Tibial nerve (tissue), 4 donors: ENCODE data around the gene UBE2I. TPM values are rescaled to one million over a fixed set of nuclear protein-coding genes. Genes with fewer than 3 reads are reported as not detected.

Experiments used
- DNase-seq, 2 donors: peaks; one replicate each; pipeline ENCODE4 v3.0.0-alpha.2; 2019; ENCODE audit warnings: low spot score in 2 of 2
- H3K27ac ChIP-seq, 4 donors: fragments of 200-600 bp; sonication (generic) in 3 of 4; one replicate each; pipeline ENCODE4 v1.5.1; 2017 to 2019; ENCODE audit warnings: mild to moderate bottlenecking in 1 of 4
- H3K27me3 ChIP-seq, 2 donors: fragments of 200-600 bp; sonication (generic) in 1 of 2; one replicate each; pipeline versions ENCODE4 v1.5.1 to v1.6.0; 2017 to 2019
- H3K36me3 ChIP-seq, 3 donors: fragments of 200-600 bp; sonication (generic); one replicate each; pipeline ENCODE4 v1.5.1; 2018 to 2019
- H3K4me1 ChIP-seq, 4 donors: fragments of 200-600 bp; sonication (generic) in 3 of 4; one replicate each; pipeline ENCODE4 v1.5.1; 2017 to 2019
- H3K4me3 ChIP-seq, 4 donors: fragments of 200-600 bp; sonication (generic) in 3 of 4; one replicate each; pipeline ENCODE4 v1.5.1; 2017 to 2019; ENCODE audit warnings: mild to moderate bottlenecking in 1 of 4, moderate library complexity in 1 of 4
- H3K9me3 ChIP-seq, 4 donors: fragments of 200-600 bp; sonication (generic) in 3 of 4; one replicate each; pipeline ENCODE4 v1.5.1; 2017 to 2019
- CTCF ChIP-seq, 5 experiments: fragments of 200-600 bp in 3 of 5; fragments of 450-650 bp in 2 of 5; sonication (generic) in 3 of 5; IDR thresholded peaks; one replicate each; pipeline ENCODE4 v1.5.1; 2016 to 2019; ENCODE audit warnings: antibody characterized with exemption in 5 of 5, mild to moderate bottlenecking in 3 of 5, moderate library complexity in 2 of 5
- EP300 ChIP-seq, 2 donors: sonication (generic); formaldehyde crosslinking; IDR thresholded peaks; one replicate each; pipeline ENCODE4 v1.6.1; 2017; ENCODE audit warnings: antibody characterized with exemption in 2 of 2, mild to moderate bottlenecking in 1 of 2
- POLR2A ChIP-seq, 2 donors: fragments of 450-650 bp; IDR thresholded peaks; one replicate each; pipeline ENCODE4 v1.6.1; 2017; ENCODE audit warnings: antibody characterized with exemption in 2 of 2, mild to moderate bottlenecking in 2 of 2, moderate library complexity in 2 of 2
- WGBS, 2 donors: methylation state at CpG; one replicate each; pipeline ENCODE4 v1.1.5; 2018; 5-methylcytosine and 5-hydroxymethylcytosine counted together
- total RNA-seq, 4 donors: library from RNA; depleted of rRNA; stranded (reverse); fragments of >200 nt; gene quantifications; one replicate each; pipeline ENCODE4 v1.1.0, GENCODE V29; 2016

Gene UBE2I
- total RNA-seq, 4 donors from 2014 or later, result 87.3 to 161 (median 111) TPM

- no peak overlapping the region for H3K4me3 ChIP-seq
- no peaks in the 10 kb centered on the region for H3K27me3 ChIP-seq
- peaks cover 0 to 78% (median 0%) of the 10 kb centered on the region in 3 donors for H3K36me3 ChIP-seq
- H3K4me1 ChIP-seq, result peaks cover 0 to 2% (median 0%) of the 10 kb centered on the region in 4 donors
- no peaks in the 10 kb centered on the region for H3K9me3 ChIP-seq
- TF ChIP-seq POLR2A (IDR thresholded peaks at IDR 0.05), result no peak
- TF ChIP-seq EP300 (IDR thresholded peaks at IDR 0.05), result no peak
- TF ChIP-seq CTCF (IDR thresholded peaks at IDR 0.05), result no peak
- DNase-seq, result no peak
- WGBS, 2 donors, result 83 to 85% methylated on average over 5 to 12 of the region's 21 CpGs
- H3K27ac ChIP-seq, result no peak overlapping the region
Observed at GRCh38 chr16:1372292-1372950, 63.0 kb downstream of the UBE2I start.

- TF ChIP-seq CTCF (IDR thresholded peaks at IDR 0.05), result no peak
- TF ChIP-seq EP300 (IDR thresholded peaks at IDR 0.05), result no peak
- no peak for TF ChIP-seq POLR2A (IDR thresholded peaks at IDR 0.05)
- no peak overlapping the region for H3K27ac ChIP-seq
- DNase-seq, result no peak
- no peaks in the 10 kb centered on the region for H3K27me3 ChIP-seq
- 91 to 92% methylated on average over 21 to 28 of the region's 46 CpGs for WGBS, 2 donors
- H3K36me3 ChIP-seq, result peaks cover 0 to 73% (median 0%) of the 10 kb centered on the region in 3 donors
- no peak overlapping the region for H3K4me3 ChIP-seq
- H3K9me3 ChIP-seq, result no peaks in the 10 kb centered on the region
- H3K4me1 ChIP-seq, result peaks cover 0 to 23% (median 10%) of the 10 kb centered on the region in 4 donors
Observed at GRCh38 chr16:1374418-1375297, 65.2 kb downstream of the UBE2I start.

- Histone ChIP-seq H3K4me3 (no peak overlapping the region), H3K4me1 (peaks cover 0 to 28% (median 10%) of the 10 kb centered on the region in 4 donors), H3K27ac (no peak overlapping the region), H3K36me3 (peaks cover 0 to 67% (median 0%) of the 10 kb centered on the region in 3 donors), H3K27me3 (no peaks in the 10 kb centered on the region), H3K9me3 (no peaks in the 10 kb centered on the region)
- WGBS, 2 donors, result 93 to 97% methylated on average over 10 to 15 of the region's 24 CpGs
- no peak for TF ChIP-seq POLR2A (IDR thresholded peaks at IDR 0.05)
- TF ChIP-seq CTCF (IDR thresholded peaks at IDR 0.05), result no peak
- TF ChIP-seq EP300 (IDR thresholded peaks at IDR 0.05), result no peak
- DNase-seq, result no peak
Observed at GRCh38 chr16:1375298-1375640, 65.8 kb downstream of the UBE2I start.

- H3K36me3 ChIP-seq, result peaks cover 0 to 64% (median 0%) of the 10 kb centered on the region in 3 donors
- TF ChIP-seq EP300 (IDR thresholded peaks at IDR 0.05) (no peak), CTCF (IDR thresholded peaks at IDR 0.05) (no peak), POLR2A (IDR thresholded peaks at IDR 0.05) (no peak)
- peaks cover 0 to 28% (median 10%) of the 10 kb centered on the region in 4 donors for H3K4me1 ChIP-seq
- no peak overlapping the region for H3K27ac ChIP-seq
- 87 to 92% methylated on average over 14 to 16 of the region's 19 CpGs for WGBS, 2 donors
- no peaks in the 10 kb centered on the region for H3K27me3 ChIP-seq
- DNase-seq, result no peak
- H3K4me3 ChIP-seq, result no peak overlapping the region
- H3K9me3 ChIP-seq, result no peaks in the 10 kb centered on the region
Observed at GRCh38 chr16:1375741-1376410, 66.4 kb downstream of the UBE2I start.

Other genes with a start within 250 kb of the UBE2I start
- gene SSTR5, start 236.9 kb upstream of the UBE2I start, total RNA-seq, result not detected
- gene C1QTNF8, start 213.4 kb upstream of the UBE2I start, total RNA-seq, result not detected
- 10 to 100 TPM in 2 of 4 donors, 1 to 10 TPM in 2; 3.8 to 12.0 (median 9.0) TPM for gene CACNA1H, start 156.5 kb upstream of the UBE2I start, total RNA-seq
- gene TPSG1, start 84.4 kb upstream of the UBE2I start, total RNA-seq, result 1 to 10 TPM in 1 of 4 donors, not detected in 3; 2.5 TPM
- 10 to 100 TPM; 14.7 to 59.0 (median 29.1) TPM for gene TPSB2, start 79.5 kb upstream of the UBE2I start, total RNA-seq
- 10 to 100 TPM; 13.8 to 67.7 (median 28.5) TPM for gene TPSAB1, start 68.9 kb upstream of the UBE2I start, total RNA-seq
- gene TPSD1, start 53.6 kb upstream of the UBE2I start, total RNA-seq, result 10 to 100 TPM in 1 of 4 donors, 1 to 10 TPM in 2, not detected in 1; 2.7 to 14.0 (median 6.3) TPM
- 1 to 10 TPM in 3 of 4 donors, under 1 TPM in 1; 0.66 to 2.7 (median 2.3) TPM for gene BAIAP3, start 24.0 kb downstream of the UBE2I start, total RNA-seq
- gene TSR3, start 42.2 kb downstream of the UBE2I start, total RNA-seq, result 100 to 1,000 TPM in 3 of 4 donors, 10 to 100 TPM in 1; 72.2 to 122 (median 108) TPM
- 100 to 1,000 TPM in 1 of 4 donors, 10 to 100 TPM in 3; 51.1 to 117 (median 71.6) TPM for gene GNPTG, start 42.3 kb downstream of the UBE2I start, total RNA-seq
- gene UNKL, start 105.1 kb downstream of the UBE2I start, total RNA-seq, result 10 to 100 TPM; 34.3 to 70.5 (median 45.0) TPM
- 10 to 100 TPM in 3 of 4 donors, 1 to 10 TPM in 1; 8.7 to 18.6 (median 13.5) TPM for gene UQCC4, start 111.1 kb downstream of the UBE2I start, total RNA-seq
- 1 to 10 TPM in 1 of 4 donors, not detected in 3; 1.1 TPM for gene PERCC1, start 121.4 kb downstream of the UBE2I start, total RNA-seq
- 1 to 10 TPM in 2 of 4 donors, under 1 TPM in 1, not detected in 1; 0.44 to 3.0 (median 2.7) TPM for gene CCDC154, start 134.9 kb downstream of the UBE2I start, total RNA-seq
- gene CLCN7, start 165.4 kb downstream of the UBE2I start, total RNA-seq, result 100 to 1,000 TPM in 2 of 4 donors, 10 to 100 TPM in 2; 38.7 to 136 (median 73.1) TPM
- not detected for gene PTX4, start 179.3 kb downstream of the UBE2I start, total RNA-seq
- gene TELO2, start 183.7 kb downstream of the UBE2I start, total RNA-seq, result 10 to 100 TPM; 37.1 to 84.6 (median 45.3) TPM
- 10 to 100 TPM; 46.3 to 53.7 (median 48.9) TPM for gene TMEM204, start 224.0 kb downstream of the UBE2I start, total RNA-seq